H9 (cell line): ENCODE measurements around the gene OPRL1. TPM values are rescaled to one million over a fixed set of nuclear protein-coding genes. Genes with fewer than 3 reads are reported as not detected.

Source experiments
- DNase-seq: peaks from one replicate; pipeline ENCODE4 v3.0.0-alpha.2; 2017
- H2AFZ ChIP-seq: one replicate; pipeline ENCODE4 v1.6.1; 2013; ENCODE audit warnings: mild to moderate bottlenecking, low read length, control low read depth, moderate library complexity
- H2AK5ac ChIP-seq: 2 replicates; pipeline ENCODE4 v1.6.1; 2013; ENCODE audit warnings: low read length, control low read depth, mixed read lengths; ENCODE audit not compliant: insufficient read length
- H2BK120ac ChIP-seq: one replicate; pipeline ENCODE4 v1.6.1; 2013; ENCODE audit warnings: low read depth, mild to moderate bottlenecking, low read length, control low read depth, inconsistent platforms; ENCODE audit not compliant: poor library complexity, severe bottlenecking
- H2BK12ac ChIP-seq: 2 replicates; pipeline ENCODE4 v1.6.1; 2013; ENCODE audit warnings: low read length, control low read depth, mixed read lengths, low read depth; ENCODE audit not compliant: insufficient read length
- H2BK15ac ChIP-seq: 2 replicates; pipeline ENCODE4 v1.6.1; 2013; ENCODE audit warnings: low read depth, low read length, control low read depth
- H2BK20ac ChIP-seq: one replicate; pipeline ENCODE4 v1.6.1; 2013; ENCODE audit warnings: low read depth, mild to moderate bottlenecking, low read length, control low read depth, inconsistent platforms; ENCODE audit not compliant: poor library complexity, severe bottlenecking
- H2BK5ac ChIP-seq: 2 replicates; pipeline ENCODE4 v1.6.1; 2013; ENCODE audit warnings: low read length, control low read depth, mixed read lengths; ENCODE audit not compliant: insufficient read length
- H3K14ac ChIP-seq: 2 replicates; pipeline ENCODE4 v1.6.1; 2013; ENCODE audit warnings: low read length, control low read depth; ENCODE audit not compliant: insufficient read depth
- H3K18ac ChIP-seq: 2 replicates; pipeline ENCODE4 v1.6.1; 2013; ENCODE audit warnings: low read depth, mild to moderate bottlenecking, mixed read lengths, low read length, control low read depth; ENCODE audit not compliant: insufficient read length
- H3K23ac ChIP-seq: 2 replicates; pipeline ENCODE4 v1.6.1; 2013; ENCODE audit warnings: low read length, control low read depth, mixed read lengths, low read depth; ENCODE audit not compliant: insufficient read length
- H3K23me2 ChIP-seq: 2 replicates; pipeline ENCODE4 v1.6.1; 2013; ENCODE audit warnings: low read depth, mild to moderate bottlenecking, mixed read lengths, low read length, control low read depth; ENCODE audit not compliant: insufficient read length, poor library complexity, severe bottlenecking
- H3K27ac ChIP-seq: 2 replicates; pipeline ENCODE4 v1.5.1; 2013; ENCODE audit warnings: low read length, control low read depth, mixed read lengths, low read depth; ENCODE audit not compliant: insufficient read length
- H3K27me3 ChIP-seq: 2 replicates; pipeline ENCODE4 v1.6.1; 2013; ENCODE audit warnings: low read length, control low read depth, inconsistent platforms; ENCODE audit not compliant: insufficient read depth
- H3K4ac ChIP-seq: 2 replicates; pipeline ENCODE4 v1.6.1; 2013; ENCODE audit warnings: low read depth, mild to moderate bottlenecking, control low read depth, inconsistent platforms, low read length, moderate library complexity
- H3K4me1 ChIP-seq: 2 replicates; pipeline ENCODE4 v1.6.1; 2013; ENCODE audit warnings: low read length, control low read depth, inconsistent platforms; ENCODE audit not compliant: insufficient read depth
- H3K4me2 ChIP-seq: 2 replicates; pipeline ENCODE4 v1.6.1; 2013; ENCODE audit warnings: low read length, control low read depth, mixed read lengths; ENCODE audit not compliant: insufficient read length, insufficient read depth
- H3K56ac ChIP-seq: 2 replicates; pipeline ENCODE4 v1.6.1; 2013; ENCODE audit warnings: low read depth, mild to moderate bottlenecking, mixed read lengths, low read length, control low read depth; ENCODE audit not compliant: insufficient read length
- H3K79me1 ChIP-seq: 2 replicates; pipeline ENCODE4 v1.6.1; 2013; ENCODE audit warnings: low read depth, mild to moderate bottlenecking, moderate library complexity, low read length, control low read depth, inconsistent platforms; ENCODE audit not compliant: insufficient read depth, poor library complexity, severe bottlenecking
- H3K79me2 ChIP-seq: 2 replicates; pipeline ENCODE4 v1.6.1; 2013; ENCODE audit warnings: low read length, control low read depth, inconsistent platforms; ENCODE audit not compliant: insufficient read depth
- H3K9ac ChIP-seq: 2 replicates; pipeline ENCODE4 v1.6.1; 2013; ENCODE audit warnings: low read length, control low read depth, mixed read lengths; ENCODE audit not compliant: insufficient read length; ENCODE audit errors: extremely low read depth
- H3K9me3 ChIP-seq: one replicate; pipeline ENCODE4 v1.6.1; 2013; ENCODE audit warnings: low read depth, low read length, inconsistent platforms; ENCODE audit not compliant: control insufficient read depth
- H3T11ph ChIP-seq: one replicate; pipeline ENCODE4 v1.6.1; 2013; ENCODE audit warnings: mild to moderate bottlenecking, low read length, control low read depth, inconsistent platforms
- H4K20me1 ChIP-seq: one replicate; pipeline ENCODE4 v1.6.1; 2013; ENCODE audit not compliant: control insufficient read depth, insufficient read length, insufficient read depth
- H4K5ac ChIP-seq: 2 replicates; pipeline ENCODE4 v1.6.1; 2013; ENCODE audit warnings: low read depth, mild to moderate bottlenecking, mixed read lengths, low read length, control low read depth; ENCODE audit not compliant: insufficient read length
- H4K8ac ChIP-seq: replicated peaks from 2 replicates; pipeline ENCODE4 v1.6.1; 2013; ENCODE audit warnings: low read length, control low read depth, mixed read lengths, low read depth; ENCODE audit not compliant: insufficient read length
- H4K91ac ChIP-seq: 2 replicates; pipeline ENCODE4 v1.6.1; 2013; ENCODE audit warnings: low read depth, mild to moderate bottlenecking, moderate library complexity, mixed read lengths, low read length, control low read depth; ENCODE audit not compliant: insufficient read length
- H3K27ac Mint-ChIP-seq, 3 experiments: 2 replicates in 2 of 3; 3 replicates in 1 of 3; pipeline ENCODE4 v1.8.0; 2020 to 2021; ENCODE audit warnings: mixed read lengths in 3 of 3, mild to moderate bottlenecking in 1 of 3, moderate library complexity in 1 of 3
- H3K27me3 Mint-ChIP-seq: 2 replicates; pipeline ENCODE4 v1.8.0; 2021; ENCODE audit warnings: low read depth, mild to moderate bottlenecking, moderate library complexity, mixed read lengths
- H3K36me3 Mint-ChIP-seq, 3 experiments: 2 replicates in 2 of 3; 3 replicates in 1 of 3; pipeline ENCODE4 v1.8.0; 2020 to 2021; ENCODE audit warnings: low read depth in 3 of 3, mixed read lengths in 3 of 3; ENCODE audit not compliant: insufficient read depth in 1 of 3
- H3K4me1 Mint-ChIP-seq, 2 experiments: 2 replicates each; pipeline ENCODE4 v1.8.0; 2020; ENCODE audit warnings: mixed read lengths in 2 of 2
- H3K4me3 Mint-ChIP-seq, 2 experiments: 2 replicates in 1 of 2; 3 replicates in 1 of 2; pipeline ENCODE4 v1.8.0; 2020 to 2021; ENCODE audit warnings: mild to moderate bottlenecking in 2 of 2, mixed read lengths in 2 of 2, moderate library complexity in 1 of 2
- H3K9me3 Mint-ChIP-seq, 2 experiments: 2 replicates in 1 of 2; 3 replicates in 1 of 2; pipeline ENCODE4 v1.8.0; 2020; ENCODE audit warnings: mild to moderate bottlenecking in 2 of 2, mixed read lengths in 2 of 2, moderate library complexity in 1 of 2
- WGBS: extraction: QIAGEN DNeasy Blood & Tissue Kit; methylation state at CpG from one replicate; pipeline ENCODE4 v1.1.7; 2013; ENCODE audit warnings: missing lambda C conversion rate, low lambda C conversion rate, mixed read lengths; ENCODE audit not compliant: insufficient read length; ENCODE audit errors: extremely low coverage; 5-methylcytosine and 5-hydroxymethylcytosine counted together
- total RNA-seq: library from RNA; stranded (reverse); gene quantifications from 2 replicates; pipeline ENCODE4 v1.2.1, GENCODE V29; 2021
- TF ChIP-seq, protein P1 (sequence below): fragments of 200-600 bp; sonication (generic); conservative IDR thresholded peaks from 3 replicates; pipeline ENCODE4 v1.8.0; 2021; ENCODE audit warnings: antibody characterized with exemption, mild to moderate bottlenecking

Gene OPRL1
- total RNA-seq, 1 experiment from 2014 or later, result 0.90 TPM

- peaks cover 6 to 10% of the 10 kb centered on the region in 2 experiments for H3K9me3 Mint-ChIP-seq
- Histone ChIP-seq H3K4me1 (no peaks in the 10 kb centered on the region), H2BK15ac (no peak overlapping the region), H3K27me3 (no peaks in the 10 kb centered on the region), H3K14ac (no peak overlapping the region), H2AFZ (no peak overlapping the region), H3K23me2 (no peaks in the 10 kb centered on the region), H4K91ac (no peak overlapping the region), H2AK5ac (no peak overlapping the region), H2BK120ac (no peak overlapping the region), H3K4me2 (no peak overlapping the region), H3K27ac (no peak overlapping the region), H2BK20ac (no peak overlapping the region), H3K4ac (no peak overlapping the region), H3K56ac (no peak overlapping the region), H3K23ac (no peak overlapping the region), H4K5ac (no peak overlapping the region), H3K18ac (no peak overlapping the region), H2BK12ac (no peak overlapping the region), H3T11ph (no peak overlapping the region), H4K20me1 (no peaks in the 10 kb centered on the region), H3K79me2 (no peaks in the 10 kb centered on the region), H3K79me1 (no peaks in the 10 kb centered on the region), H4K8ac (no peak overlapping the region), H3K9me3 (no peaks in the 10 kb centered on the region), H2BK5ac (no peak overlapping the region), H3K9ac (no peak overlapping the region)
- WGBS, result no CpG with 5 or more reads among the region's 5 CpGs
- H3K4me1 Mint-ChIP-seq, result peaks cover 0 to 3% of the 10 kb centered on the region in 2 experiments; a peak in 1 of 4 replicates
- peaks cover 23% of the 10 kb centered on the region for H3K27me3 Mint-ChIP-seq
- no peaks in the 10 kb centered on the region; a peak in 2 of 7 replicates for H3K36me3 Mint-ChIP-seq
- H3K4me3 Mint-ChIP-seq, result no peak overlapping the region
- TF ChIP-seq, protein P1, sequence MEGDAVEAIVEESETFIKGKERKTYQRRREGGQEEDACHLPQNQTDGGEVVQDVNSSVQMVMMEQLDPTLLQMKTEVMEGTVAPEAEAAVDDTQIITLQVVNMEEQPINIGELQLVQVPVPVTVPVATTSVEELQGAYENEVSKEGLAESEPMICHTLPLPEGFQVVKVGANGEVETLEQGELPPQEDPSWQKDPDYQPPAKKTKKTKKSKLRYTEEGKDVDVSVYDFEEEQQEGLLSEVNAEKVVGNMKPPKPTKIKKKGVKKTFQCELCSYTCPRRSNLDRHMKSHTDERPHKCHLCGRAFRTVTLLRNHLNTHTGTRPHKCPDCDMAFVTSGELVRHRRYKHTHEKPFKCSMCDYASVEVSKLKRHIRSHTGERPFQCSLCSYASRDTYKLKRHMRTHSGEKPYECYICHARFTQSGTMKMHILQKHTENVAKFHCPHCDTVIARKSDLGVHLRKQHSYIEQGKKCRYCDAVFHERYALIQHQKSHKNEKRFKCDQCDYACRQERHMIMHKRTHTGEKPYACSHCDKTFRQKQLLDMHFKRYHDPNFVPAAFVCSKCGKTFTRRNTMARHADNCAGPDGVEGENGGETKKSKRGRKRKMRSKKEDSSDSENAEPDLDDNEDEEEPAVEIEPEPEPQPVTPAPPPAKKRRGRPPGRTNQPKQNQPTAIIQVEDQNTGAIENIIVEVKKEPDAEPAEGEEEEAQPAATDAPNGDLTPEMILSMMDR, result no peak
- DNase-seq, result no peak
- H3K27ac Mint-ChIP-seq, result no peak overlapping the region; a peak in 1 of 7 replicates
Measured at GRCh38 chr20:64130271-64130670, 50.4 kb downstream of the OPRL1 start.
